Hindlimb muscle (tissue), 1 donor: Measurements from ENCODE around the gene ARID1B. TPM values are rescaled to one million over a fixed set of nuclear protein-coding genes. Genes with fewer than 3 reads are reported as not detected.

Experiments
- DNase-seq: peaks from one replicate; pipeline ENCODE4 v3.0.0-alpha.2; 2013
- polyA plus RNA-seq: library from polyadenylated mRNA; unstranded; fragments of 120-200 nt; gene quantifications from one replicate; pipeline ENCODE4 v1.2.1, GENCODE V29; 2013; ENCODE audit not compliant: insufficient read length

Gene ARID1B
- polyA plus RNA-seq, 1 donor, result 76.6 TPM

DNA sequence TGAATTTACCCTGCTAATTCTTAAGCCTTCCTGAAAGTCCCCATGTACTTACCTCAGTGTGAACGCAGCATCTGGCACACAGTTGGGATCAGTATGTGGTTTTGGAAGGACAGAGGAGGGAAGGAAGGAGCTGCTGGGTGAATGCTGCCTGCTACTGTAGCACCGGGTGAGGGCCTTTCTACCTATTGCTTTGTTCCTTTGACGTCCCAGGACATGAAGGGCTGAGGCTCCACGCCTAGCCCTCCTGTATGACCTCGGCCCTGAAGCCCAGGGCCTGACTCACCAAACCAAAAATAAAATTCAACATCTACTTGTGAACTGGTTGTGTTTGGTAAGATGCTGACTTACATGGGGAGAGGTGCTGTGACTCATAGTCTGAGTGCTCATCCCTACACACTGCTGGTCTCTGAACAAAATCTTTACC lies 51.1 kb downstream of the ARID1B start:
- DNase-seq, result no peak

DNA sequence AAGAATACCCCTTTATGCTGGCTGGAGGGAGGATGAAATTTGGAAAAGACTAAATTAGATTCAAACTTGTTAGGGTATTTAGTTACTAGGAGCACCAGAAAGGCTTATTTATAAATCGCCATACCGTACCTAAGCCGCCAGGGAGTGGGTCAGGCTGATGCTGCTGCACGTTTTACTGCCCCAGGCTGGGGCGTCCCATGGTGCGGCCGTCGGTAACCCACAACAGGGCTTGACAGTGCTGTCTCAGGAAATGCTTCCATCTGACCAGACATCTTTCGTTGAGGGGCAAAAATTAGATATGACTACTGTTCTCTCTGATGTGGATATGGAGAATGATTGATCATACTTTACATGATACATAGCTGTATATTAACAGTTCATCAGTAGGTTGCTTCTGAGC lies 52.9 kb downstream of the ARID1B start:
- no peak for DNase-seq

DNA sequence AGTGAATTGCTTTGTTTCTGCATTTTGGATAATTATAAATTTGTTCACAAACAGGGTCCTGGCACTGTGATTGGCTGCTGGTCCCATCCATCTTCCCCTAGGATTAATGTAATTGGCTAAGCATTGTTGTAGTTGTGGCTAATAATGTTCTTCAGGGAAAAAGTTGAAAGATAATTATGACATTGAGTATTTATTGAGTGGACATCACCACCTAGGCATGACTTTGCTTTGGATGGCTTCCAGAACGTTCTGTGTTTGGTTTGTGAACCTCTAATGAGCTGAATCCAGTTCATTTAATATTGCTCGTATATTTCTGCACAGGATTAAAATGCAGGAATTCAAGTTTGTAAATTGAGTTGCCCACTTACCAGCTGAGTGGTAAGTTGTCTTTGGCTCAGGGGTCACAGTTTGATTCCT lies 55.1 kb downstream of the ARID1B start:
- DNase-seq, result no peak

GRCh38 chr6:156832669-156833068 lies 55.5 kb downstream of the ARID1B start:
- DNase-seq, result no peak

GRCh38 chr6:156833755-156834154 lies 56.6 kb downstream of the ARID1B start:
- no peak for DNase-seq

DNA sequence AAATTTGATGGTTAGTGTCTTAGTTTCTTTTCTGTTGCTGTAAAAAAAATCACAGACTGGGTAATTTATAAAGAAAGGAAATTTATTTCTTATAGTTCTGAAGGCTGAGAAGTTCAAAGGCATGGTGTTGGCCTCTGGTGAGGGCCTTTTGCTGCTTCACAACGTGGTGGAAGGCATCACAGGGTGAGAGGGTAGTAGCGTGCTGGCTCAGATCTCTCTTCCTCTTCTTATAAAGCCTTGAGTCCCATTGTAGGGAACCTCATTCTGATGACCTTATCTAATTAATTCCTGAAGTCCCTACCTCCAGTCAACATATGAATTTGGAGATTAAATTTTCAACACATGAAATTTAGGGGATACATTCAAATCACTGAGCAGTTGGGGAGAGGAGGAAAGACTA lies 62.0 kb downstream of the ARID1B start:
- DNase-seq, result no peak

DNA sequence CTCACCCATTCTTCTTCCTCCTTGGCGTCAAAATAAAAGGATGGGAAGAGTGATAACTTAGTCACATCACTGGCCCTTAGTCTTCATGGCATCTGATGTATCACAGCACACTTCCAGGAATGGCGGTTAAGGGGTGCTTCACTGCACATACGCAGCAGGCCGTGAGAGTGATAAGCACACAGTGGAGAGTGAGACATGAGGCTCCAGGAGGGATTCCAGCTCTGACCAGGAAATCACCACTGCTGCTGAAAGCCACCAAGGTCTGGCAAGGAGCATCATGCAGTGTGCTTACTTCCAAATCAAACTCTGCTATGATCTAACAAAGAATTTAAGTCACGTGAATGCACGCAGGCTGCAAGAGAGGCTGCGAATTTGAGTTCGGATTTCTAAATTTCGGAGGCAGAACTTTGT lies 62.4 kb downstream of the ARID1B start:
- DNase-seq, result no peak

DNA sequence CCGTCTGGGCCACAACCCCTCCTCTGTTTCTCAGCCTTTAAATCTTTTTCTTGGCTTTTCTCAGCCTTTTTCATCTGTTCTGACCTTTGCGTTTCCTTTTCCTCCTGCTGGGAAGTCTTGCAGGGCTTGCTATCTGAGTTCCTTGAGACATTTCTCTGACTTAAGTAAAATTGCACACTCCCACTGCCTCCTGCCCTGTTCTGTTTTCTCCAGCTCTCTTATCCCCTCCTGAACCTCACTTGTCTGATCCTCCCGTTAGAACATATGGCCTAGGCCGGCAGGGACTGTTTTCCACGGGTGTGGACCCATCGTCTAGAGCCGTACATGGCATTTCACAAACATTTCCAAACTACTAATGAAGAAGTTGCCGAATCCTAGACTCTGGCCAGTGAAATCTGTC lies 63.0 kb downstream of the ARID1B start:
- DNase-seq, result no peak

DNA sequence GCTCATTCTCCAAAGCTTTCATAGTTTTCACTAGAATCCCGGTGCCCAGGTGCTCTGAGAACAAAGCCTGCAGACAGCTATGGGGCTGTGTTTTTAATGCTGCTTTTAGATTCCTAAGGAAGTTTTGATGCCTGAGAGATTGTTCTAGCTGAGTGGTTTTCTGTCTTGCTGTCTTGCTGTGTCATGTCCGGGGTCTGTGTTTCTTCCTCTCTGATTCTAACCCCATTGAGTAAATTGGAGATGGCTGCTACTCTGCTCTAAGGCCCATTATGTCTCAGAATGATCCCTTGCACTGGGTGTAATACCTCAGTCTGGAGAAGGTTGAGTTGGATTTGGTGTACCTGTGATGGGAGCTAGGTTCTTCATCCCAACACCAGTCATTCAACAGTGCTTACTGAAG lies 63.4 kb downstream of the ARID1B start:
- no peak for DNase-seq

- no peak for DNase-seq
Measured at GRCh38 chr6:156841508-156841907, 64.3 kb downstream of the ARID1B start.

DNA sequence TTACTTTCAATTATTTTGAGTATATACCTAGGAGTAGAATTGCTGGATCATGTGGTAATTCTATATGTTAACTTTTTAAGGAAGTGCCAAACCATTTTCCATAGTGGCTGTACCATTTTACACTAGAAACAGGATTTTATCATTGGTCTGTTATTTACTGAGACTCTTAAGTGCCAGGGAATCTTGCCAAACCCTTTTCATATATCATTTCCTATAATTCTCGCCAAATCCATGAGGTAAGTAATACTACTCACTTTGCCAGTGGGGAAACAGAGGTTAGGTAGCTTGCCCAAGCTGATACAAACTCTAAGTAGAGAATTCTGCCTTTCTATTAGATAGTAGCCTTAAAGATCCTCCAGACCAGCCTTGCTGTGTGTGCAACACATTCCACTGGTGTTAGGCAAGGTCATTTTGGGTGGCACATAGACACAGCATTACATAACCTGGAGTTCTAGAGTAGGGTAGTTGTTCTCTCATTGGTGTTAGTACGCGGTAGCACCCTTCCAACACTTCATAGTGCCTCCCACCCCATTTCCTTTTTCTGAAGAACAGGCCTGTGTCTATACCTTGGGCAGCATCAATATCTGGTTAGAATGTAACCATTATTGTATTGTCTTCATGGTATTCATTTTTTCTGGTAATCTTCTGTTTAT lies 65.5 kb downstream of the ARID1B start:
- DNase-seq, result no peak

- DNase-seq, result no peak
Measured at GRCh38 chr6:156844089-156844488, 66.9 kb downstream of the ARID1B start.

DNA sequence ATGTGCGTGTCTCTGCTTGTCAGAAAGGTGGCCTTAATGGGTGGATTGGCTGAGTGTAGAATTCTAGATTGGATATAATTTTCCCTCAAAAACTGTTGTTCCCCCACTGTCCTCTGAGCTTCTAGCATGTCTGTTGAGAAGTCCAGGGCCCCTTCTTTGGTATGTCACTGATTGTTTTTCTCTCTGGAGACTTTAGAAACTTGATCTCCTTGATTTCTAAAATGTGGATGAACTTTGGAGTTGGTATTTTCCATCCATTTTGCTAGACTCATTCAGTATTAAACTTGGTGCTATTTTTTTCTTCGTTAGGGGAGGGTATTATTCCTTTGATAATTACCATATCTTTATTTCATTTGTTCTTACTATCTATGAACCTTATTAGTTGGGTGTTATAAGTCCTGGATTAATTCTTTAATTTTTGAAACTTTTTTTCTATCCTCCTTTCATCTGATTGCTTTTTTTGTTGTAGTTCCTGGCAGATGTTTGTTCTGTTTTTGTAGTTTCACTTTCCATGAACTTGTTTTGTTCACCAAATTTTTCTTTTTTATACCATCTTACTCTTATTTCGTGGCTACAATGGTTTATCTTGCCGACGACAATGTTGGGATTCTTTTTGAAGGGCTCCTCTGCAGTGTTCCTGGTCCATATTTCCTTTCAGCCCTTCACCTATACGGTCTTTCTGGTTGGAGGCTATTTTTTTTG lies 68.4 kb downstream of the ARID1B start:
- no peak for DNase-seq

GRCh38 chr6:156846845-156847599 lies 69.8 kb downstream of the ARID1B start:
- no peak for DNase-seq

- no peak for DNase-seq
Measured at GRCh38 chr6:156848123-156848522, 70.9 kb downstream of the ARID1B start.

DNA sequence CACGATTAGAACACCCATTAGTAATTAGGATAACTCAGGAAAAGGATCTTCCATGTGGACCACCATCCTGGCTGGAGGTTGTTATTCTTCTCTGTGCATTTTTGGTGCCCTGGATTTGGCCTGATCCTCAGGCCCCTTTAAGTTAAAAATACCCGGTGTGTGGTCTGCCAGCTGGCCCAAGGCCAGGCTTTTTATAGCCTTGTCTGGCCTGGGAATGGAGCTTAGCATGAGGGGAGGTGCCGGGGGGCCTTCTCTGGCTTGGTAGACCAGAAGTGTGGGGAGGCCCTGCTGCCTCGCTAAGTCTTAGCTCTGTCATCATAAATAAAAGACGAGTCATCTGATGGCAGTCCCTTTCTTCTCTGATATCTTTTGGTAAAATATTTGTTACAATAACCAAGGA lies 71.4 kb downstream of the ARID1B start:
- DNase-seq, result peak; percentile 47

DNA sequence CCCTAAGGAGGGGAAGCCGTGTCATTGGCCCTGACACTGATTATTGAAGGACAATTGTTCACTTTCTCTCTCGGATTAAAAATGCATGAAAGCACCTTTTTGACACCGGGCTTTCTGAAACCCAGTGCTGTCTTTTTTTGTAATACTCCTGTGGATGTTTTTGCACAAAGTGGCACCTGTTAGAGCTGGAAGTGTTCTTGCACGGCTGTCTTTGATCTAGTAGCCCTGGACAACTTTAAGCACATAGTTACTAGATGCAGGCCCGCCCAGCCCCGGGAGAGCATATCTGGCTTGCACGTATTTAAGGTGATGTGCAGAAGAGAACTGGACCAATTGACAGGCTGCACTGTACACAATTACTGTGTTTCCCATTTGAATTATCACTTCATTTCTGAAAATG lies 72.6 kb downstream of the ARID1B start:
- no peak for DNase-seq

GRCh38 chr6:156850353-156850752 lies 73.2 kb downstream of the ARID1B start:
- DNase-seq, result no peak

DNA sequence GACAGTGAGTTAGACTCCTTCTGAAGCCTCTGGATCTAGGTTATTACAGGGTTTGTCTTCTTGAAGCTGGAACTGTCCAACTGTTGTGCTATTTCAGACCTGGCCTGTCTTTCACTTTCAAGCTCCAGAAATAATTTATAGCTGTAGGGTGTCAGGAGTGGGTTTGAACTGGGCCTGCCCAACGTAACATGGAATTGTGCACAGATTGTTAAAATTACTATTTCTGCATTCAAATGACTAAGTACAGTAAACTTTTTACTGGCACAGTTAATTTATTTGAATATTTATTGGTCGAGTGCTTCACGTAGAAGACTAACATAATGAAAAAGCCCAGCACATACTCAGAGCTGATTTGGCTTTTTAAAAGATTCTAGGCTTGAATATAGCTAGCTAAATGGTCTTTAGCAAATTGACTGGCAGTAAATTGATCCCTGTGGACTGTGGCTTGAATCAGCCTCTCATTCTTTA lies 74.3 kb downstream of the ARID1B start:
- no peak for DNase-seq

GRCh38 chr6:156852147-156852857 lies 75.1 kb downstream of the ARID1B start:
- no peak for DNase-seq

DNA sequence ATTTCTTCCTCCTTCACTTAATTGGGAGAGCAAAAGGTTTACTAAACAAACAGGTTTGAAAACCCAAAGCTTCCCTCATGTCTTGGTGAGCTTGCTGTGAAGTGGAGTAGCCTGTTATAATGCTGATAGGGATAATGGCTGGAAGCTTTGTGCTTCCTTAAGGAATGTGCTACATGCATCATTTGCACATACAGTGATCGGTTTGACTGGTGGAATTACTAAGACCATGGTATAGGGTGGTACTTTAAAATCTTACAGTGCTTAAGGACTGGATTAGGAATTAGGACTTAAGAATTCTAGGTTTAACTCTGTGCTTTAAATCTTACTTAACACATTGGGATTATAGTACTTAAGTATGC lies 75.7 kb downstream of the ARID1B start:
- DNase-seq, result no peak

GRCh38 chr6:156853733-156854132 lies 76.6 kb downstream of the ARID1B start:
- no peak for DNase-seq
